BE2C (cell line): ENCODE measurements around the gene WSB2.

ENCODE experiments used
- DNase-seq: peaks from one replicate; pipeline ENCODE4 v3.0.0-alpha.2; 2020
- H3K27me3 ChIP-seq: fragments of 250-450 bp; sonication (Bioruptor Pico); 2 replicates; pipeline ENCODE4 v1.5.1; 2020; ENCODE audit warnings: mild to moderate bottlenecking
- H3K36me3 ChIP-seq: fragments of 250-450 bp; sonication (Bioruptor Pico); 2 replicates; pipeline ENCODE4 v1.5.1; 2020; ENCODE audit warnings: mild to moderate bottlenecking
- H3K4me1 ChIP-seq: fragments of 250-450 bp; sonication (Bioruptor Pico); 2 replicates; pipeline ENCODE4 v1.5.1; 2020
- H3K4me3 ChIP-seq: 2 replicates; pipeline ENCODE4 v1.5.1; 2011; ENCODE audit warnings: low read depth, low read length
- H3K9me3 ChIP-seq: fragments of 250-450 bp; sonication (Bioruptor Pico); 2 replicates; pipeline ENCODE4 v1.5.1; 2020
- TF ChIP-seq, protein P1 (sequence below): IDR thresholded peaks from 2 replicates; pipeline ENCODE4 v1.5.1; 2012; ENCODE audit warnings: mild to moderate bottlenecking, low read depth, low read length

Gene WSB2

DNA sequence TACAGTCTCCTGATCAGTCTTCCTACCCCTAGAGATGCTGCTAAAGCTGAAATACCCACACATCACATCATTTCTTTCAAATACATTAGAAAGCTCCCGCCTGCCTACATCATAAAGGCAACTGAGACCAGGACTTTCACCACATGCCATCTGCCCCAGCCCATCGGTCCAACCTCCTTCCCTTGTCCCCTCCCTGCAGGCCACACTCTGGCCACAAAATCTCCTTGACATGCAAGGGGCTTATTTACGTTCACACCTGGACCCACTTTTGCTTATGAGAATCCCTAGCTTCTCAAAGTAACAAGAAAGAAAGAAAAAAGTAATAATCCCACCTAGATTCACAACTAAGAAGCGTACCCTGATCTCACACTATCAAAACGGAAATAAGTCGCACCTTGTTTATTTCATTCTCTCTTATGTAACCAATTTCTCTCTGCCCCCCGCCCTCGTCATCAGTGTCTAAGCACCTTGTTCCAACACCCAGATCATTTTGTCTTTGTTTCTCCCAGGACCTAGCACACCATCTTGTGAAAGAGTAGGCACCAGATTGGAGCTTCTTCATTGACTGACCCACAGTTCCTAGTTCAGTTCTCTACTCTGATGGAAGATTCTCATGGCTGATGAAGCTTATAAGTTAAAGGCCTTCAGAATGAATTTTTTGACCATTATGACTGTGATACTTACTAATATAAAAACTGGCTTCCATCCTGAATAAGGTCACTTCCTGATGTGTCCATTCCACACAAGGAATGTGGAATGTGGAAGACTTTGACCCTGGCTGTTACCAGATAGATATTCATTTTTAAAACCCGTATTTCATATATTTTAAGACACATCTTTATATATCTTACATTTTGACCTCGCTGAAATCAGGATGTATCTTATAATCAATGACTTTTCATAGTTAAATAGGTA lies 7.7 kb downstream of the WSB2 start:
- no peak for DNase-seq
- peaks cover 19% of the 10 kb centered on the region for H3K36me3 ChIP-seq
- TF ChIP-seq, protein P1, sequence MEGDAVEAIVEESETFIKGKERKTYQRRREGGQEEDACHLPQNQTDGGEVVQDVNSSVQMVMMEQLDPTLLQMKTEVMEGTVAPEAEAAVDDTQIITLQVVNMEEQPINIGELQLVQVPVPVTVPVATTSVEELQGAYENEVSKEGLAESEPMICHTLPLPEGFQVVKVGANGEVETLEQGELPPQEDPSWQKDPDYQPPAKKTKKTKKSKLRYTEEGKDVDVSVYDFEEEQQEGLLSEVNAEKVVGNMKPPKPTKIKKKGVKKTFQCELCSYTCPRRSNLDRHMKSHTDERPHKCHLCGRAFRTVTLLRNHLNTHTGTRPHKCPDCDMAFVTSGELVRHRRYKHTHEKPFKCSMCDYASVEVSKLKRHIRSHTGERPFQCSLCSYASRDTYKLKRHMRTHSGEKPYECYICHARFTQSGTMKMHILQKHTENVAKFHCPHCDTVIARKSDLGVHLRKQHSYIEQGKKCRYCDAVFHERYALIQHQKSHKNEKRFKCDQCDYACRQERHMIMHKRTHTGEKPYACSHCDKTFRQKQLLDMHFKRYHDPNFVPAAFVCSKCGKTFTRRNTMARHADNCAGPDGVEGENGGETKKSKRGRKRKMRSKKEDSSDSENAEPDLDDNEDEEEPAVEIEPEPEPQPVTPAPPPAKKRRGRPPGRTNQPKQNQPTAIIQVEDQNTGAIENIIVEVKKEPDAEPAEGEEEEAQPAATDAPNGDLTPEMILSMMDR, result no peak
- no peaks in the 10 kb centered on the region for H3K27me3 ChIP-seq
- no peak overlapping the region for H3K4me3 ChIP-seq
- H3K9me3 ChIP-seq, result no peaks in the 10 kb centered on the region
- no peaks in the 10 kb centered on the region for H3K4me1 ChIP-seq

- no peaks in the 10 kb centered on the region for H3K4me1 ChIP-seq
- no peaks in the 10 kb centered on the region for H3K9me3 ChIP-seq
- no peak for DNase-seq
- no peak overlapping the region for H3K4me3 ChIP-seq
- H3K36me3 ChIP-seq, result peaks cover 22% of the 10 kb centered on the region
- TF ChIP-seq, protein P1, result no peak
- no peaks in the 10 kb centered on the region for H3K27me3 ChIP-seq
Measured at GRCh38 chr12:118052324-118053070, 8.5 kb downstream of the WSB2 start.

- no peaks in the 10 kb centered on the region for H3K4me1 ChIP-seq
- H3K27me3 ChIP-seq, result no peaks in the 10 kb centered on the region
- no peak overlapping the region for H3K4me3 ChIP-seq
- peaks cover 22% of the 10 kb centered on the region for H3K36me3 ChIP-seq
- H3K9me3 ChIP-seq, result no peaks in the 10 kb centered on the region
- TF ChIP-seq, protein P1, result no peak
- DNase-seq, result no peak
Measured at GRCh38 chr12:118050972-118051910, 9.7 kb downstream of the WSB2 start.

GRCh38 chr12:118046430-118046829 lies 14.5 kb downstream of the WSB2 start:
- Histone ChIP-seq H3K9me3 (no peaks in the 10 kb centered on the region), H3K36me3 (peaks cover 26% of the 10 kb centered on the region)
- TF ChIP-seq, protein P1, result no peak

GRCh38 chr12:118044577-118044976 lies 16.4 kb downstream of the WSB2 start:
- TF ChIP-seq, protein P1, result no peak
- DNase-seq, result no peak
- H3K36me3 ChIP-seq, result peaks cover 26% of the 10 kb centered on the region
- no peak overlapping the region for H3K4me3 ChIP-seq
- H3K27me3 ChIP-seq, result no peaks in the 10 kb centered on the region
- no peaks in the 10 kb centered on the region for H3K4me1 ChIP-seq
- H3K9me3 ChIP-seq, result no peaks in the 10 kb centered on the region

More at GRCh38 chr12:118046430-118046829, 14.5 kb downstream of the WSB2 start:
- Histone ChIP-seq H3K27me3 (no peaks in the 10 kb centered on the region), H3K4me1 (no peaks in the 10 kb centered on the region), H3K4me3 (no peak overlapping the region)
- DNase-seq, result no peak
